SK-N-SH (cell line): ENCODE measurements around the gene FNDC1. TPM values are rescaled to one million over a fixed set of nuclear protein-coding genes. Genes with fewer than 3 reads are reported as not detected.

Experiments used
- CTCF ChIA-PET: fragments of 300-600, 350-600 bp; formaldehyde crosslinking; extraction: SDS; loops from one replicate; lab custom pipeline; 2021; lab: Yijun Ruan, JAX
- POLR2A ChIA-PET: fragments of 350-600 bp; sonication (Branson Sonifier 250); formaldehyde crosslinking; extraction: SDS; loops from one replicate; lab custom pipeline; 2020; ENCODE audit warnings: antibody characterized with exemption, inconsistent platforms; lab: Yijun Ruan, JAX
- DNase-seq: peaks from one replicate; pipeline ENCODE4 v3.0.0; 2012
- H2AFZ ChIP-seq: fragments of 200-600 bp; sonication (generic); 2 replicates; pipeline ENCODE4 v1.8.1; 2016; ENCODE audit warnings: antibody characterized with exemption, mild to moderate bottlenecking, low read depth
- H3F3A ChIP-seq: fragments of 200-600 bp; sonication (generic); replicated peaks from 2 replicates; pipeline ENCODE3; 2016; ENCODE audit warnings: antibody characterized with exemption, mild to moderate bottlenecking; ENCODE audit not compliant: insufficient read depth
- H3K27ac ChIP-seq, 2 experiments: fragments of 200-500 bp in 1 of 2; fragments of 200-600 bp in 1 of 2; sonication (Bioruptor generic) in 1 of 2; sonication (generic), shearing (Covaris generic) in 1 of 2; 2 replicates each; pipeline versions ENCODE4 v1.5.1 to v1.6.1; 2014 to 2016; ENCODE audit warnings: low read depth in 2 of 2, inconsistent platforms in 1 of 2, low read length in 1 of 2, mild to moderate bottlenecking in 1 of 2, mixed read lengths in 1 of 2
- H3K27me3 ChIP-seq: fragments of 200-600 bp; sonication (generic), shearing (Covaris generic); 2 replicates; pipeline ENCODE4 v1.6.1; 2016; ENCODE audit warnings: mixed run types; ENCODE audit not compliant: insufficient read depth
- H3K36me3 ChIP-seq, 2 experiments: fragments of 200-500 bp in 1 of 2; fragments of 200-600 bp in 1 of 2; sonication (Bioruptor generic) in 1 of 2; sonication (generic) in 1 of 2; replicated peaks in 1 of 2; 2 replicates each; pipeline versions ENCODE3 to v1.5.1; 2014 to 2016; ENCODE audit warnings: low read length in 1 of 2, mild to moderate bottlenecking in 1 of 2; ENCODE audit not compliant: insufficient read depth in 2 of 2, control insufficient read depth in 1 of 2
- H3K4me1 ChIP-seq, 2 experiments: fragments of 200-500 bp in 1 of 2; fragments of 200-600 bp in 1 of 2; sonication (Bioruptor generic) in 1 of 2; sonication (generic), shearing (Covaris generic) in 1 of 2; 2 replicates each; pipeline versions ENCODE4 v1.5.1 to v1.6.1; 2014 to 2016; ENCODE audit warnings: low read depth in 1 of 2, low read length in 1 of 2, mixed run types in 1 of 2; ENCODE audit not compliant: insufficient read depth in 2 of 2, control insufficient read depth in 1 of 2
- H3K4me2 ChIP-seq: fragments of 200-600 bp; sonication (generic), shearing (Covaris generic); 2 replicates; pipeline ENCODE4 v1.6.1; 2017; ENCODE audit warnings: mixed run types
- H3K4me3 ChIP-seq, 2 experiments: fragments of 200-500 bp in 1 of 2; fragments of 200-600 bp in 1 of 2; sonication (Bioruptor generic) in 1 of 2; sonication (generic), shearing (Covaris generic) in 1 of 2; 2 replicates each; pipeline versions ENCODE4 v1.5.1 to v1.8.1; 2014 to 2016; ENCODE audit warnings: low read depth in 2 of 2, inconsistent platforms in 1 of 2, low read length in 1 of 2, mild to moderate bottlenecking in 1 of 2, mixed read lengths in 1 of 2, moderate library complexity in 1 of 2
- H3K79me2 ChIP-seq: fragments of 200-600 bp; sonication (generic); 2 replicates; pipeline ENCODE4 v1.8.1; 2017; ENCODE audit warnings: mild to moderate bottlenecking; ENCODE audit not compliant: insufficient read depth
- H3K9ac ChIP-seq: fragments of 200-600 bp; sonication (generic); 2 replicates; pipeline ENCODE4 v1.6.1; 2017; ENCODE audit warnings: mixed run types
- H3K9me2 ChIP-seq: fragments of 200-600 bp; sonication (generic); 2 replicates; pipeline ENCODE4 v1.6.1; 2017; ENCODE audit warnings: mixed run types
- H3K9me3 ChIP-seq: fragments of 200-600 bp; sonication (generic); 2 replicates; pipeline ENCODE4 v1.6.1; 2017; ENCODE audit warnings: mixed run types, mild to moderate bottlenecking, moderate library complexity
- H4K20me1 ChIP-seq: fragments of 200-600 bp; sonication (generic); 2 replicates; pipeline ENCODE4 v1.6.1; 2017; ENCODE audit warnings: mild to moderate bottlenecking, mixed run types; ENCODE audit not compliant: insufficient read depth
- CHD2 ChIP-seq: fragments of 150-350 bp; IDR thresholded peaks from 2 replicates; pipeline ENCODE4 v1.6.1; 2018; ENCODE audit warnings: low read length; ENCODE audit not compliant: partially characterized antibody
- EP300 ChIP-seq, 2 experiments: IDR thresholded peaks; 2 replicates each; pipeline versions ENCODE4 v1.4.0 to v1.6.1; 2012; ENCODE audit warnings: borderline replicate concordance in 1 of 2, low read depth in 1 of 2, low read length in 1 of 2
- FOXJ3 ChIP-seq: sonication (generic); formaldehyde crosslinking; IDR thresholded peaks from 2 replicates; pipeline ENCODE4 v1.5.1; 2020; ENCODE audit warnings: mild to moderate bottlenecking, missing genetic modification reagents
- FOXM1 ChIP-seq: IDR thresholded peaks from 2 replicates; pipeline ENCODE4 v1.4.0; 2012; ENCODE audit warnings: low read depth, mild to moderate bottlenecking
- GATA2 ChIP-seq: sonication (generic); formaldehyde crosslinking; IDR thresholded peaks from 2 replicates; pipeline ENCODE4 v1.5.0; 2020; ENCODE audit warnings: mild to moderate bottlenecking, missing genetic modification reagents
- MXI1 ChIP-seq: IDR thresholded peaks from 2 replicates; pipeline ENCODE4 v1.6.1; 2012; ENCODE audit warnings: mild to moderate bottlenecking, low read depth, low read length, improper control_type of control experiment
- NFIC ChIP-seq: IDR thresholded peaks from 2 replicates; pipeline ENCODE4 v1.4.0; 2012; ENCODE audit warnings: borderline replicate concordance
- NRF1 ChIP-seq: IDR thresholded peaks from 2 replicates; pipeline ENCODE4 v1.6.1; 2012; ENCODE audit warnings: low read depth, mild to moderate bottlenecking, low read length
- RAD21 ChIP-seq: IDR thresholded peaks from 2 replicates; pipeline ENCODE4 v1.6.1; 2012; ENCODE audit warnings: mild to moderate bottlenecking, low read length
- RXRA ChIP-seq: IDR thresholded peaks from 2 replicates; pipeline ENCODE4 v1.4.0; 2012; ENCODE audit warnings: low read depth, mild to moderate bottlenecking, borderline replicate concordance
- SMC3 ChIP-seq: IDR thresholded peaks from 2 replicates; pipeline ENCODE4 v1.6.1; 2012; ENCODE audit warnings: low read depth, low read length, improper control_type of control experiment
- TAF1 ChIP-seq: IDR thresholded peaks from 2 replicates; pipeline ENCODE4 v1.6.1; 2012; ENCODE audit warnings: low read depth, mild to moderate bottlenecking, low read length, moderate library complexity, borderline replicate concordance
- TCF12 ChIP-seq: IDR thresholded peaks from 2 replicates; pipeline ENCODE4 v1.4.0; 2012
- TEAD4 ChIP-seq: IDR thresholded peaks from 2 replicates; pipeline ENCODE4 v1.4.0; 2012; ENCODE audit warnings: mild to moderate bottlenecking, borderline replicate concordance; ENCODE audit not compliant: insufficient read depth
- WGBS: methylation state at CpG from one replicate; pipeline ENCODE4 v1.1.6; 2017; ENCODE audit warnings: low lambda C conversion rate; 5-methylcytosine and 5-hydroxymethylcytosine counted together
- polyA plus RNA-seq, 3 experiments: library from polyadenylated mRNA; depleted of rRNA; stranded (reverse); fragments of >200 nt; gene quantifications; 2 replicates each; pipeline ENCODE4 v1.2.3, GENCODE V29; 2012
- TF ChIP-seq, protein P1 (sequence below): fragments of 150-350 bp; IDR thresholded peaks from 2 replicates; pipeline ENCODE4 v1.6.1; 2017; ENCODE audit warnings: antibody characterized with exemption, low read length, low read depth, borderline replicate concordance
- TF ChIP-seq, protein P2 (sequence below): IDR thresholded peaks from 2 replicates; pipeline ENCODE4; 2012
- TF ChIP-seq, protein P3 (sequence below): IDR thresholded peaks from 2 replicates; pipeline ENCODE4 v1.4.0; 2012; ENCODE audit warnings: low read depth
- TF ChIP-seq, protein P4 (sequence below): fragments of 200-600 bp; sonication (generic); IDR thresholded peaks from 2 replicates; pipeline ENCODE4 v1.6.1; 2017; ENCODE audit warnings: antibody characterized with exemption, mild to moderate bottlenecking, moderate library complexity

The FNDC1 gene
- polyA plus RNA-seq, 1 of the 3 experiments (the other 2 are of a cell fraction) = not detected

DNA sequence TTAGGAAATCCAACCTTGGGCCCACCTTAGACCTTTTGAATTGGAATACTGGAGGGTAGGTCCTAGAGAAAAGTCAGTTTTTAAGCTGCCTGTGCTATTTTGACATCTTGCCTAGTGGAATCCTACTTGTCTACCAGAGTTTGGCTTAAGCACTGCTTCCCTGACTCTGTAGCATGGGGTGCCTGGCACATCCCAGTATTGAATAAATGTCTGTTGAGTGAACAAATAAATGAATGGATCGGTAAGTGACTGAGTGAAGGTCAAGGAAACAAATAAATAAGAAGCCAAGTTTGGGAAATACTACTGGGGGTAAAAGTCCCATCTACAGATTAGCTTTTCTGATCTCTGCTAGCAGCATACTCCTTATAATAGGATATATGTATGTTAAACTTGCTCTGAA, 140.5 kb downstream of the FNDC1 start:
- ChIA-PET CTCF (interaction anchor here (1.0 to 1.5 kb wide), 2 partner anchors 15 to 92 kb away, joined by 3 read pairs; no protein-coding TSS in a partner anchor), POLR2A (no interaction called here)
- H3K36me3 ChIP-seq = no peaks in the 10 kb centered on the region
- H3K9ac ChIP-seq = no peak overlapping the region
- TF ChIP-seq TAF1 (no peak), EP300 (IDR thresholded peaks at IDR 0.05; ENCODE audit: borderline replicate concordance in 1 of 2, low read depth in 1 of 2, low read length in 1 of 2) (no peak), TEAD4 (no peak), FOXJ3 (CRISPR knock-in tag) (no peak), NRF1 (no peak), RAD21 (no peak), TCF12 (no peak), CHD2 (no peak), FOXM1 (no peak), MXI1 (no peak), RXRA (no peak), GATA2 (CRISPR knock-in tag) (no peak), NFIC (no peak)
- TF ChIP-seq, protein P1, sequence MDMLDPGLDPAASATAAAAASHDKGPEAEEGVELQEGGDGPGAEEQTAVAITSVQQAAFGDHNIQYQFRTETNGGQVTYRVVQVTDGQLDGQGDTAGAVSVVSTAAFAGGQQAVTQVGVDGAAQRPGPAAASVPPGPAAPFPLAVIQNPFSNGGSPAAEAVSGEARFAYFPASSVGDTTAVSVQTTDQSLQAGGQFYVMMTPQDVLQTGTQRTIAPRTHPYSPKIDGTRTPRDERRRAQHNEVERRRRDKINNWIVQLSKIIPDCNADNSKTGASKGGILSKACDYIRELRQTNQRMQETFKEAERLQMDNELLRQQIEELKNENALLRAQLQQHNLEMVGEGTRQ = no peak
- TF ChIP-seq, protein P2, sequence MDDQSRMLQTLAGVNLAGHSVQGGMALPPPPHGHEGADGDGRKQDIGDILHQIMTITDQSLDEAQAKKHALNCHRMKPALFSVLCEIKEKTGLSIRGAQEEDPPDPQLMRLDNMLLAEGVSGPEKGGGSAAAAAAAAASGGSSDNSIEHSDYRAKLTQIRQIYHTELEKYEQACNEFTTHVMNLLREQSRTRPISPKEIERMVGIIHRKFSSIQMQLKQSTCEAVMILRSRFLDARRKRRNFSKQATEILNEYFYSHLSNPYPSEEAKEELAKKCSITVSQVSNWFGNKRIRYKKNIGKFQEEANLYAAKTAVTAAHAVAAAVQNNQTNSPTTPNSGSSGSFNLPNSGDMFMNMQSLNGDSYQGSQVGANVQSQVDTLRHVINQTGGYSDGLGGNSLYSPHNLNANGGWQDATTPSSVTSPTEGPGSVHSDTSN = no peak
- H3K79me2 ChIP-seq = no peaks in the 10 kb centered on the region
- no peaks in the 10 kb centered on the region; the same call in 1 of the 2 replicates for H3K27me3 ChIP-seq
- no peaks in the 10 kb centered on the region for H3F3A ChIP-seq
- no peaks in the 10 kb centered on the region for H4K20me1 ChIP-seq
- no peaks in the 10 kb centered on the region for H3K9me3 ChIP-seq
- no peaks in the 10 kb centered on the region; a peak in 1 of 4 replicates for H3K4me1 ChIP-seq
- H2AFZ ChIP-seq = no peak overlapping the region
- H3K9me2 ChIP-seq = no peaks in the 10 kb centered on the region
- no peak overlapping the region for H3K27ac ChIP-seq
- H3K4me2 ChIP-seq = no peak overlapping the region
- 29% methylated on average over 1 of the region's 1 CpG for WGBS
- no peak for DNase-seq
- no peak overlapping the region for H3K4me3 ChIP-seq

DNA sequence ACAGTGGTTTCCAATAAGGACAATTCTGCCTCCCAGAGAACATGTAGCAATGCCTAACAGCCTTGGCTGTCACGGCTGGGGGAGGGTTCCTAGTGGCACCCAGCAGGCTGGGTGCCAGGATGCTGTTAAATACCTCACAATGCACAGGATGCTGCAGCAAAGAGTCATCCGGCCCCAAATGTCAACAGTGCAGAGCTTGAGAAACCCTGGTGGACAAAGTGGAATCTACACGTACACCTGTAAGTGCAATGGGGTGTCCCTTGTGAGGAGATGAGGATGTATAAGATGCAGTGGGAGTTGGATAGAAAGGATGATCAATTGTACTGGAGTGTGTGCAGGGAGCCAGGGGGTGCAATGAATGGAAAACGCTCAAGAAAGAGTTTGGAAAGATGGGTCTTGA, 142.4 kb downstream of the FNDC1 start:
- no peak overlapping the region for H3K9ac ChIP-seq
- H3K27ac ChIP-seq = no peak overlapping the region
- no peak overlapping the region for H3K4me2 ChIP-seq
- CTCF ChIA-PET = interaction anchor here (1.1 to 1.7 kb wide), 2 partner anchors 59 to 137 kb away, joined by 4 to 6 read pairs; no protein-coding TSS in a partner anchor
- no peaks in the 10 kb centered on the region for H4K20me1 ChIP-seq
- DNase-seq = no peak
- no peaks in the 10 kb centered on the region; a peak in 1 of 4 replicates for H3K4me1 ChIP-seq
- 32% methylated on average over 4 of the region's 4 CpGs for WGBS
- POLR2A ChIA-PET = no interaction called here
- H3F3A ChIP-seq = no peaks in the 10 kb centered on the region
- H3K4me3 ChIP-seq = no peak overlapping the region
- no peak overlapping the region for H2AFZ ChIP-seq
- TF ChIP-seq, protein P3, sequence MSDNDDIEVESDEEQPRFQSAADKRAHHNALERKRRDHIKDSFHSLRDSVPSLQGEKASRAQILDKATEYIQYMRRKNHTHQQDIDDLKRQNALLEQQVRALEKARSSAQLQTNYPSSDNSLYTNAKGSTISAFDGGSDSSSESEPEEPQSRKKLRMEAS = no peak
- no peak for TF ChIP-seq SMC3
- TF ChIP-seq, protein P4, sequence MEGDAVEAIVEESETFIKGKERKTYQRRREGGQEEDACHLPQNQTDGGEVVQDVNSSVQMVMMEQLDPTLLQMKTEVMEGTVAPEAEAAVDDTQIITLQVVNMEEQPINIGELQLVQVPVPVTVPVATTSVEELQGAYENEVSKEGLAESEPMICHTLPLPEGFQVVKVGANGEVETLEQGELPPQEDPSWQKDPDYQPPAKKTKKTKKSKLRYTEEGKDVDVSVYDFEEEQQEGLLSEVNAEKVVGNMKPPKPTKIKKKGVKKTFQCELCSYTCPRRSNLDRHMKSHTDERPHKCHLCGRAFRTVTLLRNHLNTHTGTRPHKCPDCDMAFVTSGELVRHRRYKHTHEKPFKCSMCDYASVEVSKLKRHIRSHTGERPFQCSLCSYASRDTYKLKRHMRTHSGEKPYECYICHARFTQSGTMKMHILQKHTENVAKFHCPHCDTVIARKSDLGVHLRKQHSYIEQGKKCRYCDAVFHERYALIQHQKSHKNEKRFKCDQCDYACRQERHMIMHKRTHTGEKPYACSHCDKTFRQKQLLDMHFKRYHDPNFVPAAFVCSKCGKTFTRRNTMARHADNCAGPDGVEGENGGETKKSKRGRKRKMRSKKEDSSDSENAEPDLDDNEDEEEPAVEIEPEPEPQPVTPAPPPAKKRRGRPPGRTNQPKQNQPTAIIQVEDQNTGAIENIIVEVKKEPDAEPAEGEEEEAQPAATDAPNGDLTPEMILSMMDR = peak; percentile 9; the same call in 1 of the 2 replicates
- TF ChIP-seq, all 33 proteins: peak for 1
- no peaks in the 10 kb centered on the region for H3K9me2 ChIP-seq
- H3K27me3 ChIP-seq = no peaks in the 10 kb centered on the region
- H3K79me2 ChIP-seq = no peaks in the 10 kb centered on the region
- no peaks in the 10 kb centered on the region for H3K36me3 ChIP-seq
- no peaks in the 10 kb centered on the region for H3K9me3 ChIP-seq
